HepG2 (cell line): ENCODE results near the gene DENND2A. TPM values are rescaled to one million over a fixed set of nuclear protein-coding genes. Genes with fewer than 3 reads are reported as not detected.

Experiments
- NAIF1 ChIP-seq: sonication (generic); formaldehyde crosslinking; IDR thresholded peaks from 2 replicates; pipeline ENCODE4 v1.5.0; 2020; ENCODE audit warnings: mild to moderate bottlenecking, missing genetic modification reagents, borderline replicate concordance
- TBL1XR1 ChIP-seq: fragments of 150-350 bp; IDR thresholded peaks from 2 replicates; pipeline ENCODE4 v1.6.1; 2014; ENCODE audit warnings: borderline replicate concordance, low read length; ENCODE audit not compliant: partially characterized antibody
- ZNF652 ChIP-seq: IDR thresholded peaks from 2 replicates; pipeline ENCODE4 v1.6.1; 2016; ENCODE audit warnings: low read depth, borderline replicate concordance
- ZNF660 ChIP-seq: sonication (generic); formaldehyde crosslinking; IDR thresholded peaks from 2 replicates; pipeline ENCODE4 v1.5.1; 2020; ENCODE audit warnings: mild to moderate bottlenecking, low read depth, missing genetic modification reagents, borderline replicate concordance
- ZNF780A ChIP-seq: sonication (generic); formaldehyde crosslinking; IDR thresholded peaks from 2 replicates; pipeline ENCODE4 v1.8.0; 2022; ENCODE audit warnings: mild to moderate bottlenecking, missing genetic modification reagents, moderate library complexity
- polyA plus RNA-seq, 8 experiments: library from polyadenylated mRNA; depleted of rRNA in 3 of 8; stranded (reverse) in 7 of 8; unstranded in 1 of 8; fragments of >200 nt; fragmentation: Illumina TruSeq in 4 of 8; extraction: Trizol in 4 of 8; gene quantifications; 2 replicates each; pipeline versions ENCODE4 v1.2.1 to v1.2.3, GENCODE V29; 2011 to 2016; ENCODE audit warnings: low read depth in 4 of 8, missing spikeins in 1 of 8, mixed read lengths in 1 of 8; ENCODE audit not compliant: insufficient read depth in 1 of 8
- total RNA-seq, 5 experiments: library from RNA; depleted of rRNA; stranded (reverse); fragments of >200 nt; fragmentation: Illumina TruSeq; extraction: Trizol; gene quantifications; 2 replicates each; pipeline ENCODE4 v1.2.3, GENCODE V29; 2016; ENCODE audit warnings: low read depth in 1 of 5
- TF ChIP-seq, protein P1 (sequence below): sonication (generic); formaldehyde crosslinking; IDR thresholded peaks from 2 replicates; pipeline ENCODE4 v1.9.0; 2021; ENCODE audit warnings: mild to moderate bottlenecking, missing genetic modification reagents
- TF ChIP-seq, protein P2 (sequence below): sonication (generic); formaldehyde crosslinking; IDR thresholded peaks from 2 replicates; pipeline ENCODE4 v1.5.0; 2020; ENCODE audit warnings: mild to moderate bottlenecking, missing genetic modification reagents, moderate library complexity
- TF ChIP-seq, protein P3 (sequence below): sonication (generic); formaldehyde crosslinking; IDR thresholded peaks from 2 replicates; pipeline ENCODE4 v1.5.0; 2020; ENCODE audit warnings: mild to moderate bottlenecking, missing genetic modification reagents
- TF ChIP-seq, protein P4 (sequence below): sonication (generic); formaldehyde crosslinking; IDR thresholded peaks from 2 replicates; pipeline ENCODE4 v1.5.1; 2020; ENCODE audit warnings: mild to moderate bottlenecking, missing genetic modification reagents, moderate library complexity
- TF ChIP-seq, protein P5 (sequence below): sonication (generic); formaldehyde crosslinking; IDR thresholded peaks from 2 replicates; pipeline ENCODE4 v1.4.0; 2020; ENCODE audit warnings: mild to moderate bottlenecking, missing genetic modification reagents

Gene DENND2A
- total and polyA plus RNA-seq, 2 of the 13 experiments (the other 11 are each of a cell fraction or from before 2014, with no cell fraction given) = not detected

DNA sequence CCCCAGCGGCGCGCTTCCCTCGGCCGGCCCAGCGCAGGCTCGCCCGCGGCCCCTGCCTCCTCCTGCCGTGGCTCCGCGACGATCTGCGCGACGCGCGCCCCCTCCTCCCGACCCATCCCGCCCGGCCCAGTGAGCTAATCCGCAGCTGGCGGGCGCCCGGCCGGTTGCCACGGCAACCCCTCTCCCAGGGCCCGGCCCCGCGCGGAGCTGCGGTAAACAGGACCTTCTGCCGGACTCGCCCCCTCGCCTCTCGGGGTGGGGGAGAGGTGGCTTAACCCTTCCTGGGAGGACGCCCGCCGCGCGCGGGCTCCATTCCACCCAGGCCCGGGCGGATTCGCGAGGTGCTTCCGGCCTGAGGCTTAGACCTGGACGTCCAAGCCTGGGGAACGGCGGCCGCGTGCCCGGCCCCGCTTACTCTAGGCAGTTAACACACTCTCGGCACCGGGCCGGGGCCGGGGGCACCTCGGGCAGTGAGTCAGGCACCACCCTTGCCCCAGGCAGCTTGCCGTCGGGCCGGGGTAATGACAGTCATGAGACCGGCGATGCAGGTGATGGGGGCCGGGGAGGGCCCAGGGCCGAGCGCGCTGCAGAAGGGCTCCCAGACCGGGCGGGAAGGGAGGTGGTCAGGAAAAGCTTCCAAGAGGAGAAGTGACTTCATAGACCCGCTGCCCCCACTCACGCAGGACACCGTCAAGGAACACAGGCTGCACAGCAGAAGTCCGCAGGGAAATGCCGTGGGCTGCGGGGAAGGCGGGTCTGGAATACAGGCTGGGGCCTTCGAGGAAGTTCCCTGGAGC, at the start of gene DENND2A (continued):
- TF ChIP-seq, protein P1, sequence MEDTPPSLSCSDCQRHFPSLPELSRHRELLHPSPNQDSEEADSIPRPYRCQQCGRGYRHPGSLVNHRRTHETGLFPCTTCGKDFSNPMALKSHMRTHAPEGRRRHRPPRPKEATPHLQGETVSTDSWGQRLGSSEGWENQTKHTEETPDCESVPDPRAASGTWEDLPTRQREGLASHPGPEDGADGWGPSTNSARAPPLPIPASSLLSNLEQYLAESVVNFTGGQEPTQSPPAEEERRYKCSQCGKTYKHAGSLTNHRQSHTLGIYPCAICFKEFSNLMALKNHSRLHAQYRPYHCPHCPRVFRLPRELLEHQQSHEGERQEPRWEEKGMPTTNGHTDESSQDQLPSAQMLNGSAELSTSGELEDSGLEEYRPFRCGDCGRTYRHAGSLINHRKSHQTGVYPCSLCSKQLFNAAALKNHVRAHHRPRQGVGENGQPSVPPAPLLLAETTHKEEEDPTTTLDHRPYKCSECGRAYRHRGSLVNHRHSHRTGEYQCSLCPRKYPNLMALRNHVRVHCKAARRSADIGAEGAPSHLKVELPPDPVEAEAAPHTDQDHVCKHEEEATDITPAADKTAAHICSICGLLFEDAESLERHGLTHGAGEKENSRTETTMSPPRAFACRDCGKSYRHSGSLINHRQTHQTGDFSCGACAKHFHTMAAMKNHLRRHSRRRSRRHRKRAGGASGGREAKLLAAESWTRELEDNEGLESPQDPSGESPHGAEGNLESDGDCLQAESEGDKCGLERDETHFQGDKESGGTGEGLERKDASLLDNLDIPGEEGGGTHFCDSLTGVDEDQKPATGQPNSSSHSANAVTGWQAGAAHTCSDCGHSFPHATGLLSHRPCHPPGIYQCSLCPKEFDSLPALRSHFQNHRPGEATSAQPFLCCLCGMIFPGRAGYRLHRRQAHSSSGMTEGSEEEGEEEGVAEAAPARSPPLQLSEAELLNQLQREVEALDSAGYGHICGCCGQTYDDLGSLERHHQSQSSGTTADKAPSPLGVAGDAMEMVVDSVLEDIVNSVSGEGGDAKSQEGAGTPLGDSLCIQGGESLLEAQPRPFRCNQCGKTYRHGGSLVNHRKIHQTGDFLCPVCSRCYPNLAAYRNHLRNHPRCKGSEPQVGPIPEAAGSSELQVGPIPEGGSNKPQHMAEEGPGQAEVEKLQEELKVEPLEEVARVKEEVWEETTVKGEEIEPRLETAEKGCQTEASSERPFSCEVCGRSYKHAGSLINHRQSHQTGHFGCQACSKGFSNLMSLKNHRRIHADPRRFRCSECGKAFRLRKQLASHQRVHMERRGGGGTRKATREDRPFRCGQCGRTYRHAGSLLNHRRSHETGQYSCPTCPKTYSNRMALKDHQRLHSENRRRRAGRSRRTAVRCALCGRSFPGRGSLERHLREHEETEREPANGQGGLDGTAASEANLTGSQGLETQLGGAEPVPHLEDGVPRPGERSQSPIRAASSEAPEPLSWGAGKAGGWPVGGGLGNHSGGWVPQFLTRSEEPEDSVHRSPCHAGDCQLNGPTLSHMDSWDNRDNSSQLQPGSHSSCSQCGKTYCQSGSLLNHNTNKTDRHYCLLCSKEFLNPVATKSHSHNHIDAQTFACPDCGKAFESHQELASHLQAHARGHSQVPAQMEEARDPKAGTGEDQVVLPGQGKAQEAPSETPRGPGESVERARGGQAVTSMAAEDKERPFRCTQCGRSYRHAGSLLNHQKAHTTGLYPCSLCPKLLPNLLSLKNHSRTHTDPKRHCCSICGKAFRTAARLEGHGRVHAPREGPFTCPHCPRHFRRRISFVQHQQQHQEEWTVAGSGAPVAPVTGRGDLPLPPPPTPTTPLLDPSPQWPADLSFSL (CRISPR knock-in tag) = no peak
- TF ChIP-seq, protein P2, sequence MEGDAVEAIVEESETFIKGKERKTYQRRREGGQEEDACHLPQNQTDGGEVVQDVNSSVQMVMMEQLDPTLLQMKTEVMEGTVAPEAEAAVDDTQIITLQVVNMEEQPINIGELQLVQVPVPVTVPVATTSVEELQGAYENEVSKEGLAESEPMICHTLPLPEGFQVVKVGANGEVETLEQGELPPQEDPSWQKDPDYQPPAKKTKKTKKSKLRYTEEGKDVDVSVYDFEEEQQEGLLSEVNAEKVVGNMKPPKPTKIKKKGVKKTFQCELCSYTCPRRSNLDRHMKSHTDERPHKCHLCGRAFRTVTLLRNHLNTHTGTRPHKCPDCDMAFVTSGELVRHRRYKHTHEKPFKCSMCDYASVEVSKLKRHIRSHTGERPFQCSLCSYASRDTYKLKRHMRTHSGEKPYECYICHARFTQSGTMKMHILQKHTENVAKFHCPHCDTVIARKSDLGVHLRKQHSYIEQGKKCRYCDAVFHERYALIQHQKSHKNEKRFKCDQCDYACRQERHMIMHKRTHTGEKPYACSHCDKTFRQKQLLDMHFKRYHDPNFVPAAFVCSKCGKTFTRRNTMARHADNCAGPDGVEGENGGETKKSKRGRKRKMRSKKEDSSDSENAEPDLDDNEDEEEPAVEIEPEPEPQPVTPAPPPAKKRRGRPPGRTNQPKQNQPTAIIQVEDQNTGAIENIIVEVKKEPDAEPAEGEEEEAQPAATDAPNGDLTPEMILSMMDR (CRISPR knock-in tag) = no peak
- TF ChIP-seq TBL1XR1 (no peak), ZNF660 (CRISPR knock-in tag) (no peak), ZNF780A (no peak), ZNF652 (CRISPR knock-in tag) (peak; percentile 69; the same call in 1 of the 2 replicates), NAIF1 (CRISPR knock-in tag) (no peak)
- TF ChIP-seq, protein P3, sequence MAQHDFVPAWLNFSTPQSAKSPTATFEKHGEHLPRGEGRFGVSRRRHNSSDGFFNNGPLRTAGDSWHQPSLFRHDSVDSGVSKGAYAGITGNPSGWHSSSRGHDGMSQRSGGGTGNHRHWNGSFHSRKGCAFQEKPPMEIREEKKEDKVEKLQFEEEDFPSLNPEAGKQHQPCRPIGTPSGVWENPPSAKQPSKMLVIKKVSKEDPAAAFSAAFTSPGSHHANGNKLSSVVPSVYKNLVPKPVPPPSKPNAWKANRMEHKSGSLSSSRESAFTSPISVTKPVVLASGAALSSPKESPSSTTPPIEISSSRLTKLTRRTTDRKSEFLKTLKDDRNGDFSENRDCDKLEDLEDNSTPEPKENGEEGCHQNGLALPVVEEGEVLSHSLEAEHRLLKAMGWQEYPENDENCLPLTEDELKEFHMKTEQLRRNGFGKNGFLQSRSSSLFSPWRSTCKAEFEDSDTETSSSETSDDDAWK = no peak
- TF ChIP-seq, protein P4, sequence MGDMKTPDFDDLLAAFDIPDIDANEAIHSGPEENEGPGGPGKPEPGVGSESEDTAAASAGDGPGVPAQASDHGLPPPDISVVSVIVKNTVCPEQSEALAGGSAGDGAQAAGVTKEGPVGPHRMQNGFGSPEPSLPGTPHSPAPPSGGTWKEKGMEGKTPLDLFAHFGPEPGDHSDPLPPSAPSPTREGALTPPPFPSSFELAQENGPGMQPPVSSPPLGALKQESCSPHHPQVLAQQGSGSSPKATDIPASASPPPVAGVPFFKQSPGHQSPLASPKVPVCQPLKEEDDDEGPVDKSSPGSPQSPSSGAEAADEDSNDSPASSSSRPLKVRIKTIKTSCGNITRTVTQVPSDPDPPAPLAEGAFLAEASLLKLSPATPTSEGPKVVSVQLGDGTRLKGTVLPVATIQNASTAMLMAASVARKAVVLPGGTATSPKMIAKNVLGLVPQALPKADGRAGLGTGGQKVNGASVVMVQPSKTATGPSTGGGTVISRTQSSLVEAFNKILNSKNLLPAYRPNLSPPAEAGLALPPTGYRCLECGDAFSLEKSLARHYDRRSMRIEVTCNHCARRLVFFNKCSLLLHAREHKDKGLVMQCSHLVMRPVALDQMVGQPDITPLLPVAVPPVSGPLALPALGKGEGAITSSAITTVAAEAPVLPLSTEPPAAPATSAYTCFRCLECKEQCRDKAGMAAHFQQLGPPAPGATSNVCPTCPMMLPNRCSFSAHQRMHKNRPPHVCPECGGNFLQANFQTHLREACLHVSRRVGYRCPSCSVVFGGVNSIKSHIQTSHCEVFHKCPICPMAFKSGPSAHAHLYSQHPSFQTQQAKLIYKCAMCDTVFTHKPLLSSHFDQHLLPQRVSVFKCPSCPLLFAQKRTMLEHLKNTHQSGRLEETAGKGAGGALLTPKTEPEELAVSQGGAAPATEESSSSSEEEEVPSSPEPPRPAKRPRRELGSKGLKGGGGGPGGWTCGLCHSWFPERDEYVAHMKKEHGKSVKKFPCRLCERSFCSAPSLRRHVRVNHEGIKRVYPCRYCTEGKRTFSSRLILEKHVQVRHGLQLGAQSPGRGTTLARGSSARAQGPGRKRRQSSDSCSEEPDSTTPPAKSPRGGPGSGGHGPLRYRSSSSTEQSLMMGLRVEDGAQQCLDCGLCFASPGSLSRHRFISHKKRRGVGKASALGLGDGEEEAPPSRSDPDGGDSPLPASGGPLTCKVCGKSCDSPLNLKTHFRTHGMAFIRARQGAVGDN (CRISPR knock-in tag) = peak; percentile 25
- TF ChIP-seq, protein P5, sequence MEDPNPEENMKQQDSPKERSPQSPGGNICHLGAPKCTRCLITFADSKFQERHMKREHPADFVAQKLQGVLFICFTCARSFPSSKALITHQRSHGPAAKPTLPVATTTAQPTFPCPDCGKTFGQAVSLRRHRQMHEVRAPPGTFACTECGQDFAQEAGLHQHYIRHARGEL = no peak
